H1 (cell line): ENCODE measurements around the gene ASXL1. TPM values are rescaled to one million over a fixed set of nuclear protein-coding genes. Genes with fewer than 3 reads are reported as not detected.

Source experiments
- CTCF ChIA-PET: fragments of 300-600 bp; sonication (Branson Sonifier 250); formaldehyde crosslinking; loops from one replicate; lab custom pipeline; 2021; ENCODE audit not compliant: partially characterized antibody; lab: Charles Lee
- POLR2A ChIA-PET: fragments of 300-600 bp; sonication (Branson Sonifier 250); formaldehyde crosslinking; loops from one replicate; lab custom pipeline; 2021; ENCODE audit warnings: inconsistent platforms; ENCODE audit not compliant: partially characterized antibody; lab: Charles Lee
- DNase-seq, 2 experiments: peaks; one replicate each; pipeline versions ENCODE4 v3.0.0 to v3.0.0-alpha.2; 2010 to 2022; ENCODE audit warnings: low spot score in 2 of 2, low read depth in 1 of 2, mixed read lengths in 1 of 2
- FAIRE-seq: peaks from 2 replicates; lab custom pipeline; 2011; peaks lifted over from hg19 to GRCh38; lab: Jason Lieb, UNC
- H2AFZ ChIP-seq: 2 replicates; pipeline ENCODE4 v1.8.1; 2012; ENCODE audit warnings: low read length, inconsistent platforms
- H2AK5ac ChIP-seq: 2 replicates; pipeline ENCODE4 v1.6.1; 2013; ENCODE audit warnings: low read depth, low read length
- H2BK120ac ChIP-seq: replicated peaks from 2 replicates; pipeline ENCODE3; 2013; ENCODE audit warnings: low read depth, low read length, inconsistent platforms
- H2BK12ac ChIP-seq: 2 replicates; pipeline ENCODE4 v1.6.1; 2013; ENCODE audit warnings: low read depth, low read length
- H2BK15ac ChIP-seq: 2 replicates; pipeline ENCODE4 v1.6.1; 2013; ENCODE audit warnings: low read length
- H2BK20ac ChIP-seq: 2 replicates; pipeline ENCODE4 v1.6.1; 2013; ENCODE audit warnings: low read length
- H2BK5ac ChIP-seq: 2 replicates; pipeline ENCODE4 v1.6.1; 2013; ENCODE audit warnings: low read depth, low read length
- H3K14ac ChIP-seq: 2 replicates; pipeline ENCODE4 v1.6.1; 2013; ENCODE audit warnings: inconsistent platforms; ENCODE audit not compliant: insufficient read length
- H3K18ac ChIP-seq: 2 replicates; pipeline ENCODE4 v1.6.1; 2013; ENCODE audit warnings: low read length; ENCODE audit errors: extremely low read depth
- H3K23ac ChIP-seq: 2 replicates; pipeline ENCODE4 v1.6.1; 2013; ENCODE audit warnings: inconsistent platforms; ENCODE audit not compliant: insufficient read length
- H3K23me2 ChIP-seq: 2 replicates; pipeline ENCODE4 v1.6.1; 2013; ENCODE audit warnings: low read depth, low read length
- H3K27ac ChIP-seq: 2 replicates; pipeline ENCODE4 v1.6.1; 2011; ENCODE audit warnings: low read depth, low read length, inconsistent platforms
- H3K27me3 ChIP-seq, 4 experiments: replicated peaks in 1 of 4; 1 replicate in 1 of 4; 2 replicates in 3 of 4; pipeline versions ENCODE4 v1.6.1 to v1.8.1; 2011 to 2013; ENCODE audit warnings: low read length in 3 of 4, mild to moderate bottlenecking in 3 of 4, inconsistent platforms in 2 of 4, mixed read lengths in 2 of 4, moderate library complexity in 1 of 4; ENCODE audit not compliant: control insufficient read depth in 3 of 4, insufficient read depth in 3 of 4; ENCODE audit errors: extremely low read depth in 1 of 4
- H3K36me3 ChIP-seq, 4 experiments: 2 replicates each; pipeline versions ENCODE4 v1.6.1 to v1.8.1; 2011 to 2013; ENCODE audit warnings: mild to moderate bottlenecking in 4 of 4, low read length in 3 of 4, moderate library complexity in 2 of 4, control low read depth in 1 of 4, inconsistent platforms in 1 of 4; ENCODE audit not compliant: insufficient read depth in 4 of 4, control insufficient read depth in 2 of 4
- H3K4ac ChIP-seq: replicated peaks from 2 replicates; pipeline ENCODE3; 2013; ENCODE audit warnings: low read length, low read depth, mixed read lengths, inconsistent platforms; ENCODE audit not compliant: insufficient read length
- H3K4me1 ChIP-seq, 4 experiments: replicated peaks in 1 of 4; 1 replicate in 1 of 4; 2 replicates in 3 of 4; pipeline versions ENCODE4 v1.6.1 to v1.8.1; 2011 to 2013; ENCODE audit warnings: low read length in 3 of 4, inconsistent platforms in 2 of 4, mixed read lengths in 1 of 4; ENCODE audit not compliant: insufficient read depth in 4 of 4, control insufficient read depth in 3 of 4
- H3K4me2 ChIP-seq, 2 experiments: 2 replicates each; pipeline versions ENCODE4 v1.6.1 to v1.8.1; 2011 to 2013; ENCODE audit warnings: low read depth in 2 of 2, low read length in 2 of 2, control low read depth in 1 of 2, inconsistent platforms in 1 of 2, mild to moderate bottlenecking in 1 of 2; ENCODE audit not compliant: insufficient read depth in 1 of 2
- H3K4me3 ChIP-seq, 4 experiments: fragments of 200-600, 300-600 bp in 1 of 4; sonication (generic), shearing (Covaris generic), sonication (Bioruptor Twin) in 1 of 4; 2 replicates each; pipeline versions ENCODE4 v1.5.1 to v1.8.1; 2011 to 2016; ENCODE audit warnings: low read length in 4 of 4, low read depth in 3 of 4, control low read depth in 2 of 4, inconsistent platforms in 2 of 4, mild to moderate bottlenecking in 2 of 4, mixed read lengths in 1 of 4, moderate library complexity in 1 of 4; ENCODE audit not compliant: insufficient read depth in 2 of 4; ENCODE audit errors: extremely low read depth in 1 of 4
- H3K56ac ChIP-seq: replicated peaks from 2 replicates; pipeline ENCODE3; 2013; ENCODE audit warnings: low read depth, mild to moderate bottlenecking, mixed read lengths, low read length, inconsistent platforms; ENCODE audit not compliant: insufficient read length
- H3K79me1 ChIP-seq: 2 replicates; pipeline ENCODE4 v1.6.1; 2013; ENCODE audit warnings: low read depth, low read length, control low read depth
- H3K79me2 ChIP-seq, 2 experiments: 2 replicates each; pipeline versions ENCODE4 v1.6.1 to v1.8.1; 2012 to 2013; ENCODE audit warnings: low read length in 2 of 2, mild to moderate bottlenecking in 2 of 2, inconsistent platforms in 1 of 2; ENCODE audit not compliant: insufficient read depth in 2 of 2, control insufficient read depth in 1 of 2
- H3K9ac ChIP-seq, 4 experiments: replicated peaks in 1 of 4; 1 replicate in 1 of 4; 2 replicates in 3 of 4; pipeline versions ENCODE4 v1.6.1 to v1.8.1; 2011 to 2013; ENCODE audit warnings: low read depth in 3 of 4, low read length in 3 of 4, control low read depth in 2 of 4, mild to moderate bottlenecking in 2 of 4, moderate library complexity in 2 of 4, inconsistent platforms in 1 of 4; ENCODE audit errors: extremely low read depth in 1 of 4
- H3K9me3 ChIP-seq, 2 experiments: 2 replicates each; pipeline versions ENCODE4 v1.6.1 to v1.8.1; 2012 to 2013; ENCODE audit warnings: mild to moderate bottlenecking in 2 of 2, moderate library complexity in 2 of 2, control low read depth in 1 of 2, inconsistent platforms in 1 of 2, low read depth in 1 of 2, low read length in 1 of 2, mixed read lengths in 1 of 2; ENCODE audit not compliant: insufficient read depth in 2 of 2
- H4K20me1 ChIP-seq, 2 experiments: replicated peaks in 1 of 2; 2 replicates each; pipeline versions ENCODE3 to v1.8.1; 2011 to 2013; ENCODE audit warnings: inconsistent platforms in 2 of 2, low read length in 2 of 2, mild to moderate bottlenecking in 1 of 2; ENCODE audit not compliant: insufficient read depth in 2 of 2, control insufficient read depth in 1 of 2
- H4K5ac ChIP-seq: 2 replicates; pipeline ENCODE4 v1.6.1; 2013; ENCODE audit warnings: low read length, low read depth, mixed read lengths, inconsistent platforms; ENCODE audit not compliant: insufficient read length
- H4K8ac ChIP-seq: 2 replicates; pipeline ENCODE4 v1.8.0; 2013; ENCODE audit warnings: mild to moderate bottlenecking, moderate library complexity, low read length, inconsistent platforms; ENCODE audit not compliant: insufficient read depth; ENCODE audit errors: extremely low read depth
- H4K91ac ChIP-seq: replicated peaks from 2 replicates; pipeline ENCODE3; 2013; ENCODE audit warnings: low read length, mixed read lengths, inconsistent platforms; ENCODE audit not compliant: insufficient read length
- ASH2L ChIP-seq: fragments of 200-600, 300-600 bp; sonication (generic); IDR thresholded peaks from one replicate; pipeline ENCODE4 v1.7.1; 2017; ENCODE audit warnings: low read length
- CHD1 ChIP-seq: IDR thresholded peaks from 2 replicates; pipeline ENCODE4 v1.6.1; 2012; ENCODE audit warnings: low read depth, low read length, improper control_type of control experiment
- WGBS, 2 experiments: shearing (Covaris generic) in 1 of 2; methylation state at CpG; one replicate each; pipeline versions ENCODE4 v1.1.6 to v1.1.7; 2013 to 2015; ENCODE audit warnings: low lambda C conversion rate in 2 of 2, mixed read lengths in 2 of 2, inconsistent platforms in 1 of 2, low coverage in 1 of 2, missing lambda C conversion rate in 1 of 2; ENCODE audit not compliant: insufficient replicate concordance in 2 of 2, insufficient coverage in 1 of 2, insufficient read length in 1 of 2; ENCODE audit errors: extremely low coverage in 1 of 2, missing lambda C conversion rate in 1 of 2; 5-methylcytosine and 5-hydroxymethylcytosine counted together
- polyA plus RNA-seq, 7 experiments: library from polyadenylated mRNA; depleted of rRNA in 3 of 7; stranded (reverse) in 5 of 7; unstranded in 2 of 7; fragments of >200 nt in 5 of 7; fragments of 200-250 nt in 2 of 7; gene quantifications; 1 replicate in 5 of 7; 2 replicates in 1 of 7; 4 replicates in 1 of 7; pipeline versions ENCODE4 v1.2.1 to v1.2.3, GENCODE V29; 2011 to 2013; ENCODE audit warnings: missing spikeins in 2 of 7, mixed read lengths in 2 of 7
- total RNA-seq: library from RNA; stranded (reverse); fragmentation: NEBNext Ultra II Directional; extraction: Animal tissue kit (Norgen Biotek cat#: 25700); gene quantifications from 2 replicates; pipeline ENCODE4 v1.2.1, GENCODE V29; 2021

Gene ASXL1
- total and polyA plus RNA-seq, 2 of the 8 experiments (the other 6 are each of a cell fraction or from before 2014, with no cell fraction given): 10.6 to 26.5 TPM

DNA sequence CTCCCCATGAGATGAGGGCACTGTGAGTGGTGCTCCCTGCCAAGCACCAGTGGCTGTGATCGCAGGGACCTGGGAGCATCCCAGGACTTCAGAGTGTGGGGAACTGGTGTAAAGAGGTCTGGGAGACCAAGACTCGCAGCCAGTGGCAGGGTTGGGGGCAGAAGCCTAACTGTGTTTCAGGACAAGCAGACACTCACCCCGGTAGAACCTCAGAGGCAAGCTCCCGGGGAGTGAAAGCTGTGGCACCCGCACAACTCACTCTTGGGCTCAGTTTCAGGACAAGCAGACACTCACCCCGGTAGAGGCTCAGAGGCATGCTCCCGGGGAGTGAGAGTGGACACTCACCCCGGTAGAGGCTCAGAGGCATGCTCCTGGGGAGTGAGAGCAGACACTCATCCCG, 112.8 kb downstream of the ASXL1 start:
- no peak overlapping the region for H3K56ac ChIP-seq
- no peak overlapping the region for H3K9ac ChIP-seq
- CTCF ChIA-PET: interaction anchor here (0.6 to 2.8 kb wide), 18 partner anchors 10 to 305 kb away, joined by 3 to 16 read pairs (median 4); no protein-coding TSS in a partner anchor
- no peak overlapping the region for H2AFZ ChIP-seq
- no peak overlapping the region for H3K18ac ChIP-seq
- peaks cover 8 to 33% (median 25%) of the 10 kb centered on the region in 4 experiments for H3K4me1 ChIP-seq
- no peak overlapping the region for H4K5ac ChIP-seq
- peaks cover 0 to 52% of the 10 kb centered on the region in 2 experiments; a peak in 1 of 4 replicates for H3K79me2 ChIP-seq
- TF ChIP-seq CHD1 (no peak), ASH2L (peak; percentile 88)
- H3K27me3 ChIP-seq: no peaks in the 10 kb centered on the region
- no peaks in the 10 kb centered on the region for H3K9me3 ChIP-seq
- H2BK12ac ChIP-seq: no peak overlapping the region
- peak overlapping the region; percentile 77; the same call in 1 of the 2 replicates for H2BK5ac ChIP-seq
- H3K4me2 ChIP-seq: no peak overlapping the region
- no peak overlapping the region for H2BK120ac ChIP-seq
- no peaks in the 10 kb centered on the region; the same call in 1 of the 2 replicates for H3K23me2 ChIP-seq
- H2BK20ac ChIP-seq: no peak overlapping the region
- no peak overlapping the region for H2AK5ac ChIP-seq
- no peak overlapping the region for H2BK15ac ChIP-seq
- H3K23ac ChIP-seq: no peak overlapping the region
- POLR2A ChIA-PET: interaction anchor here (0.5 to 2.5 kb wide), 4 partner anchors 10 to 301 kb away, joined by 3 to 9 read pairs (median 4); no protein-coding TSS in a partner anchor
- no peak overlapping the region for H3K14ac ChIP-seq
- 91% methylated on average over 9 of the region's 9 CpGs; no CpG with 5 or more reads in 1 of the 2 experiments for WGBS, 2 experiments
- H4K91ac ChIP-seq: peak overlapping the region; percentile 19
- peaks cover 0 to 3% (median 1%) of the 10 kb centered on the region in 4 experiments; a peak in 2 of 8 replicates for H3K36me3 ChIP-seq
- peaks cover 17 to 28% of the 10 kb centered on the region in 2 experiments for H4K20me1 ChIP-seq
- no peak overlapping the region for H3K4ac ChIP-seq
- DNase-seq (no peak), FAIRE-seq (no peak)
- H4K8ac ChIP-seq: peak overlapping the region; percentile 23
- H3K79me1 ChIP-seq: peaks cover 18% of the 10 kb centered on the region
- H3K4me3 ChIP-seq: no peak overlapping the region
- H3K27ac ChIP-seq: no peak overlapping the region
